ENCODE data around the gene PDE4D. TPM values are rescaled to one million over a fixed set of nuclear protein-coding genes. Genes with fewer than 3 reads are reported as not detected.
A peak's percentile ranks its signal among the peaks of the same experiment; 100 is the strongest.

The PDE4D gene
- total RNA-seq, 5 donors from 2014 or later (not counting 1 experiment from before 2014, with no cell fraction given), result 45.1 to 136 (median 64.9) TPM

DNA sequence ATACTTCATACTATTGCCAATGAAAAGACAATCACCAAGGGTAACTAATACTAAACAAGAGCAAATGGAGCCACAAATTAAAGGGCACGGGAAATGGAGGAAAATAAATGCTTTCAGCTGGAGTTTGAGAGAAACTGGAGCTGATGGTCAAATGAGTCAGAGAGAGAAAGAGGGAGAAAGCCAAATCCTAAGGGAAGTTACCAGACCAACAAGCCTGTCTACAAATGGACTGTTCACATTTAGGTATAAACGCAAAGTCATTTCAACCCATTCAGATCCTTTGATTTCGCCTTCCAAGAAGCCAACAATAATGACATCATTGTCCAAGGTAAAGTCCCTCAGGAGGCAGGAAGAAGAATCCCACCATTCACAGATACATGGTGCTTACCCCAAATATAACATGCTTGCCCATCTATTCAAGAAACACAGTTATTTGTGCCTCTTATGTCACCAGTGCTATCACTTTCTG is 958.9 kb downstream of the PDE4D start:
- POLR2A ChIA-PET, result no interaction called here

DNA sequence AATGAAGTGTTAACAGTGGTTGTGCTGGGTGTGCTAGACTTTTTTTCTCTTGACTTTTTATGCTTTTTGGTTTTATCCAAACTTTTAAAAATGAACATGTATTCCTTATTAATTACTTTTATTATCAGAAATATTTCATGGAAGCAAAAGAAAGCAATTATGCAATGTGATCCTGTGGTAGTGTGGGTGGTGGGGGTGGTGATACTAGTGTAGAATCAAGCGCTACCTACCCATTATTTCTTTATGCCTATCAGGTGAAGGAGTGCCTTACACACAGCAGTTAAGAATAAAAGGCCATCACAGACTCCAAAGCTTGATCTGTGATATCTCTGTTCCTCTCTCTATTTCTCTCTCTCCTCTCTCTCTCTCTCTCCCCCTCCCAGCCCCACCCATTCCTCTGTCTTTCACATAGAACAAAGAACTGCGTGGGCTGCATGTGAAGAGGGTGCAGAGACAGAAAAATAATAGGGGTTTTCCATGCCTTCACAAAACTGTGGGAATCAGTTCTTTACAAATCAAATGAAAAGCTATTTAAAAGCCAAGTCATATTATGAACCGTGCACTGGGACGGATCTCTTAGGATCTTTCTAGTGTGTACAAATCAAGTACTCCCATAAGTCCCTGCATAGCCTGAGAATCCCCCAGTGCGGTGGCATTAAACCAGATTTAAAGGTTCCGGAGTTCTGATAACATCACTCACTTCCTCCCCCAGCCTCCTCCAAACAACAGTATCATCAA is 959.5 kb downstream of the PDE4D start:
- peak; percentile 76 to 97 (median 86) for ATAC-seq (replicated peaks in 1 of 4)
- no peak overlapping the region for H3K27ac ChIP-seq (ENCODE audit: low read length)

More for the DNA sequence above, 958.9 kb downstream of the PDE4D start:
- peak overlapping the region; percentile 6 to 50 for H3K27ac Mint-ChIP-seq
- no peaks in the 10 kb centered on the region for H3K36me3 Mint-ChIP-seq
- CTCF ChIA-PET, result interaction anchor here in 1 of 2 donors (1.0 kb wide), 1 partner anchor 35 kb away, joined by 4 read pairs; no protein-coding TSS in a partner anchor
- peaks cover 23 to 30% (median 27%) of the 10 kb centered on the region in 3 donors for H3K4me1 Mint-ChIP-seq
- Histone ChIP-seq H3K27me3 (replicated peaks in 1 of 2; ENCODE audit: control insufficient read depth in 2 of 2, extremely low read depth in 1 of 2, insufficient read depth in 2 of 2, low read length in 1 of 2) (peaks cover 0 to 5% of the 10 kb centered on the region in 2 experiments), H3K9me3 (no peaks in the 10 kb centered on the region), H3K36me3 (ENCODE audit: control insufficient read depth in 2 of 2, extremely low read depth in 1 of 2, insufficient read depth in 1 of 2, low read length in 1 of 2) (no peaks in the 10 kb centered on the region), H3K4me1 (ENCODE audit: control insufficient read depth in 1 of 2, extremely low read depth in 1 of 2, insufficient read depth in 2 of 2, low read length in 2 of 2) (peaks cover 5 to 23% of the 10 kb centered on the region in 2 experiments), H3K27ac (ENCODE audit: low read length) (no peak overlapping the region), H3K4me3 (ENCODE audit: control insufficient read depth in 1 of 2, extremely low read depth in 1 of 2, low read length in 1 of 2) (peak overlapping the region in 1 of 2 donors; percentile 10)
- no peaks in the 10 kb centered on the region for H3K9me3 Mint-ChIP-seq
- WGBS (ENCODE audit: insufficient coverage), result 69% methylated on average over 2 of the region's 3 CpGs
- no peaks in the 10 kb centered on the region for H3K27me3 Mint-ChIP-seq
- DNase-seq, result peak in 1 of 35 experiments; percentile 1
- ATAC-seq (replicated peaks in 1 of 4), result peak in 1 of 4 experiments; percentile 29
- H3K4me3 Mint-ChIP-seq, result peak overlapping the region; percentile 25 to 46 (median 38)

GRCh38 chr5:58932057-58932612 is 961.4 kb downstream of the PDE4D start:
- peaks cover 5 to 23% of the 10 kb centered on the region in 2 experiments for H3K4me1 ChIP-seq (ENCODE audit: control insufficient read depth in 1 of 2, extremely low read depth in 1 of 2, insufficient read depth in 2 of 2, low read length in 2 of 2)
- ChIA-PET CTCF (interaction anchor here (0.6 to 0.9 kb wide), 2 partner anchors 46 to 104 kb away, joined by 3 read pairs; no protein-coding TSS in a partner anchor), POLR2A (no interaction called here)
- Mint-ChIP-seq H3K27me3 (no peaks in the 10 kb centered on the region), H3K9me3 (no peaks in the 10 kb centered on the region), H3K4me1 (peaks cover 26 to 30% (median 29%) of the 10 kb centered on the region in 3 donors), H3K4me3 (no peak overlapping the region), H3K27ac (no peak overlapping the region), H3K36me3 (no peaks in the 10 kb centered on the region)
- ATAC-seq (replicated peaks in 1 of 4), result no peak
- H3K27ac ChIP-seq (ENCODE audit: low read length), result no peak overlapping the region
- DNase-seq, result no peak
- no peaks in the 10 kb centered on the region for H3K36me3 ChIP-seq (ENCODE audit: control insufficient read depth in 2 of 2, extremely low read depth in 1 of 2, insufficient read depth in 1 of 2, low read length in 1 of 2)
- no peaks in the 10 kb centered on the region for H3K27me3 ChIP-seq (replicated peaks in 1 of 2; ENCODE audit: control insufficient read depth in 2 of 2, extremely low read depth in 1 of 2, insufficient read depth in 2 of 2, low read length in 1 of 2)
- 91% methylated on average over 4 of the region's 4 CpGs for WGBS (ENCODE audit: insufficient coverage)
- H3K4me3 ChIP-seq (ENCODE audit: control insufficient read depth in 1 of 2, extremely low read depth in 1 of 2, low read length in 1 of 2), result no peak overlapping the region
- no peaks in the 10 kb centered on the region for H3K9me3 ChIP-seq

More for the DNA sequence above, 959.5 kb downstream of the PDE4D start:
- WGBS (ENCODE audit: insufficient coverage), result 6% methylated on average over 3 of the region's 6 CpGs
- CTCF ChIA-PET, result interaction anchor here in 1 of 2 donors (0.6 to 1.0 kb wide), 2 partner anchors 35 to 193 kb away, joined by 4 read pairs; no protein-coding TSS in a partner anchor
- H3K27ac Mint-ChIP-seq, result peak overlapping the region; percentile 6 to 50
- H3K27me3 Mint-ChIP-seq, result no peaks in the 10 kb centered on the region
- peak overlapping the region in 1 of 2 donors; percentile 10 for H3K4me3 ChIP-seq (ENCODE audit: control insufficient read depth in 1 of 2, extremely low read depth in 1 of 2, low read length in 1 of 2)
- no peaks in the 10 kb centered on the region for H3K9me3 Mint-ChIP-seq
- peaks cover 5 to 23% of the 10 kb centered on the region in 2 experiments for H3K4me1 ChIP-seq (ENCODE audit: control insufficient read depth in 1 of 2, extremely low read depth in 1 of 2, insufficient read depth in 2 of 2, low read length in 2 of 2)
- POLR2A ChIA-PET, result no interaction called here
- no peaks in the 10 kb centered on the region for H3K36me3 ChIP-seq (ENCODE audit: control insufficient read depth in 2 of 2, extremely low read depth in 1 of 2, insufficient read depth in 1 of 2, low read length in 1 of 2)
- peak overlapping the region; percentile 25 to 46 (median 38) for H3K4me3 Mint-ChIP-seq
- peaks cover 23 to 30% (median 27%) of the 10 kb centered on the region in 3 donors for H3K4me1 Mint-ChIP-seq
- DNase-seq, result peak in 31 of 35 experiments; percentile 11 to 70 (median 34)
- peaks cover 0 to 5% of the 10 kb centered on the region in 2 experiments for H3K27me3 ChIP-seq (replicated peaks in 1 of 2; ENCODE audit: control insufficient read depth in 2 of 2, extremely low read depth in 1 of 2, insufficient read depth in 2 of 2, low read length in 1 of 2)
- no peaks in the 10 kb centered on the region for H3K9me3 ChIP-seq
- H3K36me3 Mint-ChIP-seq, result no peaks in the 10 kb centered on the region

DNA sequence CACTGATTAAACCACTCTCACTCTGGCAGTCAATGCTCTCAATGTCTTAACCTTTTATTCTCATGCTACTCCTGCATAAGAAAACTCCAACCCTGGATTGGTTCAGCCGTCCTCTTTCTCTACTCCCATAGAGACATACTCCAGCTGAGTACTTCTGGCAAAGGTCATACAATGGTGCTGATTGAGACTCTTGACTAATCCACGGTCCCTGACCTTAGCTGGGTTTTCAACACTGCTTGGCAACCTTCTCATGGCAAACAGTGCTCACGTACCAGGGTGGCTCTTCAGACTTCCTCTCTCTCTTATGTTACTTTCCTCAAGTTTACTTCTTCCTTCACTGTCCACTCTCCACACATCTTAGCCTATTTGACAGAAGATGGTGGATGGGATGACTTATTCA is 963.0 kb downstream of the PDE4D start:
- Mint-ChIP-seq H3K4me3 (no peak overlapping the region), H3K4me1 (peaks cover 23 to 33% (median 30%) of the 10 kb centered on the region in 3 donors), H3K36me3 (no peaks in the 10 kb centered on the region), H3K27me3 (no peaks in the 10 kb centered on the region), H3K27ac (no peak overlapping the region), H3K9me3 (no peaks in the 10 kb centered on the region)
- Histone ChIP-seq H3K27ac (ENCODE audit: low read length) (no peak overlapping the region), H3K4me1 (ENCODE audit: control insufficient read depth in 1 of 2, extremely low read depth in 1 of 2, insufficient read depth in 2 of 2, low read length in 2 of 2) (peaks cover 5 to 25% of the 10 kb centered on the region in 2 experiments), H3K36me3 (ENCODE audit: control insufficient read depth in 2 of 2, extremely low read depth in 1 of 2, insufficient read depth in 1 of 2, low read length in 1 of 2) (no peaks in the 10 kb centered on the region), H3K27me3 (replicated peaks in 1 of 2; ENCODE audit: control insufficient read depth in 2 of 2, extremely low read depth in 1 of 2, insufficient read depth in 2 of 2, low read length in 1 of 2) (no peaks in the 10 kb centered on the region), H3K4me3 (ENCODE audit: control insufficient read depth in 1 of 2, extremely low read depth in 1 of 2, low read length in 1 of 2) (no peak overlapping the region), H3K9me3 (no peaks in the 10 kb centered on the region)
- ChIA-PET CTCF (no interaction called here), POLR2A (no interaction called here)
- DNase-seq, result no peak
- ATAC-seq (replicated peaks in 1 of 4), result no peak
- WGBS (ENCODE audit: insufficient coverage), result 94% methylated on average over 2 of the region's 3 CpGs

DNA sequence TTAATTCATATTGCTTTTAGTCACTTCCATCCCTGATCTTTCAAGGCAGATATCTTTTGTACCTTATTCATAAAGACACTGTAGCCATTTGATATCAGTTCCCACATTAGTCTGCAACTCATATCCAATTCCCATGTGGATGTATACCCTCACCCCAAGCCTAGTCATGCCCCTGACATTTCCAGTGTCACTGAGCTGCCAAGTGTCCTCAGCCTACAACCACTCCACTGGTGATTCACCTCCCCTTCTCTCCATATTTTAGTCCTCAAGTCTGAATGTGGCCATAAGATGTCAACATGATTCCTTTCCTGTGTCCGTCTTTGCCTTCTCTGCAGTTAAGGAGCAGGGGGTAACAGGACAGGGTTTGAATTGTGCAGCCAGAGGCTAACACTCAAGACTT is 963.8 kb downstream of the PDE4D start:
- CTCF ChIA-PET, result no interaction called here
- no peak overlapping the region for H3K27ac Mint-ChIP-seq
- H3K4me1 Mint-ChIP-seq, result peaks cover 16 to 28% (median 25%) of the 10 kb centered on the region in 3 donors

DNA sequence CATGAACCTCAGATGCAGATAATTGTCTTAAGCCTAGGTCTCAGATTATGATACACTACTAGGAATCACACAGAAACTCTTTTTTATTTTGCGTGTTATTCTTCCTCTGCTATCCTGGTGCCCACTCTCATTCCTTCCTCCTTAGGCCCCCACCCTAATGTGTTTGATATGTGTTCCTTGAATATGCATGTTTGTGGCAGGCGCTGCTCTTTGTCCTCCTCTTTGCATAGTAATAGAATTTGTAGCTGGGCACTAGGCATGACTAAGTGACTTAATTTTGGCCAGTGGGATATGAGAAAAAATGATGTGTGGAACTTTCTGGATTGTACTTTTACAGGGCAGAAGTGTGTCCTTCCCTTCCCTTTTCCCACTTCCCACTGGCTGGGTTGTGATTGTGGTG is 965.6 kb downstream of the PDE4D start:
- POLR2A ChIA-PET, result interaction anchor here in 1 of 2 donors (0.6 kb wide), 1 partner anchor 117 kb away, joined by 4 read pairs; no protein-coding TSS in a partner anchor
- Histone ChIP-seq H3K4me1 (ENCODE audit: control insufficient read depth in 1 of 2, extremely low read depth in 1 of 2, insufficient read depth in 2 of 2, low read length in 2 of 2) (peaks cover 0 to 9% of the 10 kb centered on the region in 2 experiments), H3K27me3 (replicated peaks in 1 of 2; ENCODE audit: control insufficient read depth in 2 of 2, extremely low read depth in 1 of 2, insufficient read depth in 2 of 2, low read length in 1 of 2) (no peaks in the 10 kb centered on the region), H3K27ac (ENCODE audit: low read length) (no peak overlapping the region), H3K9me3 (no peaks in the 10 kb centered on the region), H3K36me3 (ENCODE audit: control insufficient read depth in 2 of 2, extremely low read depth in 1 of 2, insufficient read depth in 1 of 2, low read length in 1 of 2) (no peaks in the 10 kb centered on the region), H3K4me3 (ENCODE audit: control insufficient read depth in 1 of 2, extremely low read depth in 1 of 2, low read length in 1 of 2) (no peak overlapping the region)
- no CpG with 5 or more reads among the region's 2 CpGs for WGBS (ENCODE audit: insufficient coverage)
- Mint-ChIP-seq H3K9me3 (no peaks in the 10 kb centered on the region), H3K27me3 (no peaks in the 10 kb centered on the region), H3K4me3 (no peak overlapping the region), H3K4me1 (peaks cover 8 to 11% (median 9%) of the 10 kb centered on the region in 3 donors), H3K36me3 (no peaks in the 10 kb centered on the region), H3K27ac (no peak overlapping the region)
- ATAC-seq (replicated peaks in 1 of 4), result no peak
- DNase-seq, result no peak
- CTCF ChIA-PET, result interaction anchor here in 1 of 2 donors (0.8 kb wide), 1 partner anchor 17 kb away, joined by 3 read pairs; no protein-coding TSS in a partner anchor

More for the DNA sequence above, 963.8 kb downstream of the PDE4D start:
- Histone ChIP-seq H3K9me3 (no peaks in the 10 kb centered on the region), H3K4me3 (ENCODE audit: control insufficient read depth in 1 of 2, extremely low read depth in 1 of 2, low read length in 1 of 2) (no peak overlapping the region), H3K27ac (ENCODE audit: low read length) (no peak overlapping the region), H3K36me3 (ENCODE audit: control insufficient read depth in 2 of 2, extremely low read depth in 1 of 2, insufficient read depth in 1 of 2, low read length in 1 of 2) (no peaks in the 10 kb centered on the region), H3K4me1 (ENCODE audit: control insufficient read depth in 1 of 2, extremely low read depth in 1 of 2, insufficient read depth in 2 of 2, low read length in 2 of 2) (peaks cover 5 to 21% of the 10 kb centered on the region in 2 experiments), H3K27me3 (replicated peaks in 1 of 2; ENCODE audit: control insufficient read depth in 2 of 2, extremely low read depth in 1 of 2, insufficient read depth in 2 of 2, low read length in 1 of 2) (no peaks in the 10 kb centered on the region)
- POLR2A ChIA-PET, result no interaction called here
- WGBS (ENCODE audit: insufficient coverage), result no CpG with 5 or more reads among the region's 1 CpG
- H3K36me3 Mint-ChIP-seq, result no peaks in the 10 kb centered on the region
- DNase-seq, result no peak
- no peaks in the 10 kb centered on the region for H3K27me3 Mint-ChIP-seq
- no peak overlapping the region for H3K4me3 Mint-ChIP-seq
- ATAC-seq (replicated peaks in 1 of 4), result no peak
- no peaks in the 10 kb centered on the region for H3K9me3 Mint-ChIP-seq
